NT2/D1 (cell line): ENCODE data around the gene NAV1.

Source experiments
- SUZ12 ChIP-seq: IDR thresholded peaks from 2 replicates; pipeline ENCODE4 v1.6.1; 2011; ENCODE audit not compliant: insufficient read length, insufficient read depth; ENCODE audit errors: extremely low read depth
- YY1 ChIP-seq: IDR thresholded peaks from 2 replicates; pipeline ENCODE4 v1.6.1; 2011; ENCODE audit not compliant: insufficient read length, insufficient read depth
- ZNF274 ChIP-seq: IDR thresholded peaks from 2 replicates; pipeline ENCODE4 v1.6.1; 2011; ENCODE audit warnings: mild to moderate bottlenecking, low read depth, low read length

DNA sequence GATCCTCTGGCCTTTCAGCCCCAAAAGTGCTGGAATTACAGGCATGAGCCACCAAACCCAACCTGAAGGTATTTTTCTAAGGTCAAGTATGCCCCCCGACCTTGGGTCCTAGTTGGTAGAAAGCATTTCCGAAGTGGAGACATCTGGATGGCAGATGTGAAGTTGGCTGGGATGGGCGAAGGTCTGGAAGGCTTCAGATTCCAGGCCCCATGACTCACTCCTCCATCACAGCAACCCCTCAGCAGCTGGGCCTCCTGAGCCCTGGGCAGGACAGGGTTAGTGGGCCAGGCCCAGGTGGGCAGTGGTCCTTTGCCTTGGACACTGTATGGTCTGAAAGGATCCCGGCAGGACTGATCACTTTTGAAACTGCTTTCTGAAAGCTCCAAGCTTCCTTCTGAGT is 23.3 kb downstream of the NAV1 start:
- no peak for TF ChIP-seq YY1
- TF ChIP-seq SUZ12: no peak
- no peak for TF ChIP-seq ZNF274
